ENCODE data around the gene SPTLC3. TPM values are rescaled to one million over a fixed set of nuclear protein-coding genes. Genes with fewer than 3 reads are reported as not detected.
A peak's percentile ranks its signal among the peaks of the same experiment; 100 is the strongest.

Gene SPTLC3
- total RNA-seq, 1 experiment from 2014 or later = 31.5 TPM

DNA sequence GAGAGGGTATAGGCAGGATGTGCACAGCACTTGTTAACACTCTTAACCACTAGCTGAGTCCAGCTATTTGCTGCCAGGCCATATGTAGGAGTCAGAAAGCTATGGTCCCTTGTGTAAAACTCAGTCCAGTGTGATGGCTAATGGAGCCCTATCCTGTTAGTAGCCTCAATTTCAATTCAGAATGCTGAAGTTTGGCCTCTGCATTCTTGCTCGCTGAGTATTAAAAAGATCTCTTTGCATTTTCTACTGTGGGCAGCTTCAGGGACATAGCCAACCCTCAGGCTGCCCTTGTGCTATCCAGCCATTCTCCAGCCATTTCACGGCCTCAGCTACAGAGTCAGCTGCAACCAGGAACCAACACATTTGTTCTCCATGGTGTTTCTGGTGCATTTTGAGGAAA lies 92.5 kb downstream of the SPTLC3 start:
- POLR2A ChIA-PET = no interaction called here
- H3K36me3 Mint-ChIP-seq (ENCODE audit: insufficient read depth, unreplicated experiment) = peaks cover 5% of the 10 kb centered on the region
- no TSS peak for BruUV-seq (replicated peaks)
- no peak overlapping the region for H3K4me3 Mint-ChIP-seq (ENCODE audit: unreplicated experiment)
- H3K4me1 Mint-ChIP-seq (ENCODE audit: low read depth, unreplicated experiment) = peaks cover 56% of the 10 kb centered on the region
- intact Hi-C loops (cut with micrococcal nuclease; ENCODE audit: unreplicated experiment) = loop anchor here (5.0 kb wide), 1 partner anchor 34 kb away; no protein-coding TSS in a partner anchor
- TF ChIP-seq, protein P1, sequence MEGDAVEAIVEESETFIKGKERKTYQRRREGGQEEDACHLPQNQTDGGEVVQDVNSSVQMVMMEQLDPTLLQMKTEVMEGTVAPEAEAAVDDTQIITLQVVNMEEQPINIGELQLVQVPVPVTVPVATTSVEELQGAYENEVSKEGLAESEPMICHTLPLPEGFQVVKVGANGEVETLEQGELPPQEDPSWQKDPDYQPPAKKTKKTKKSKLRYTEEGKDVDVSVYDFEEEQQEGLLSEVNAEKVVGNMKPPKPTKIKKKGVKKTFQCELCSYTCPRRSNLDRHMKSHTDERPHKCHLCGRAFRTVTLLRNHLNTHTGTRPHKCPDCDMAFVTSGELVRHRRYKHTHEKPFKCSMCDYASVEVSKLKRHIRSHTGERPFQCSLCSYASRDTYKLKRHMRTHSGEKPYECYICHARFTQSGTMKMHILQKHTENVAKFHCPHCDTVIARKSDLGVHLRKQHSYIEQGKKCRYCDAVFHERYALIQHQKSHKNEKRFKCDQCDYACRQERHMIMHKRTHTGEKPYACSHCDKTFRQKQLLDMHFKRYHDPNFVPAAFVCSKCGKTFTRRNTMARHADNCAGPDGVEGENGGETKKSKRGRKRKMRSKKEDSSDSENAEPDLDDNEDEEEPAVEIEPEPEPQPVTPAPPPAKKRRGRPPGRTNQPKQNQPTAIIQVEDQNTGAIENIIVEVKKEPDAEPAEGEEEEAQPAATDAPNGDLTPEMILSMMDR (IDR thresholded peaks at IDR 0.05; ENCODE audit: insufficient read depth in 1 of 2, low read depth in 1 of 2, low read length in 1 of 2, severe bottlenecking in 1 of 2, unreplicated experiment in 1 of 2) = no peak
- H3K27ac Mint-ChIP-seq (ENCODE audit: unreplicated experiment) = peak overlapping the region; percentile 72
- no peaks in the 10 kb centered on the region for H3K27me3 ChIP-seq (replicated peaks; ENCODE audit: control insufficient read depth, insufficient read depth, low read length)
- no peaks in the 10 kb centered on the region for H3K9me3 ChIP-seq
- H3K27me3 Mint-ChIP-seq (ENCODE audit: insufficient read depth, unreplicated experiment) = no peaks in the 10 kb centered on the region
- H3K4me3 ChIP-seq (ENCODE audit: low read depth, low read length) = no peak overlapping the region
- peaks cover 91% of the 10 kb centered on the region for H3K4me1 ChIP-seq
- no peak for DNase-seq
- H3K9me3 Mint-ChIP-seq (ENCODE audit: unreplicated experiment) = no peaks in the 10 kb centered on the region
- CTCF ChIA-PET = interaction anchor here (1.1 to 1.2 kb wide), 2 partner anchors 91 to 176 kb away, joined by 4 read pairs; no protein-coding TSS in a partner anchor
- peaks cover 5% of the 10 kb centered on the region for H3K36me3 ChIP-seq (ENCODE audit: control insufficient read depth, insufficient read depth, low read length)

DNA sequence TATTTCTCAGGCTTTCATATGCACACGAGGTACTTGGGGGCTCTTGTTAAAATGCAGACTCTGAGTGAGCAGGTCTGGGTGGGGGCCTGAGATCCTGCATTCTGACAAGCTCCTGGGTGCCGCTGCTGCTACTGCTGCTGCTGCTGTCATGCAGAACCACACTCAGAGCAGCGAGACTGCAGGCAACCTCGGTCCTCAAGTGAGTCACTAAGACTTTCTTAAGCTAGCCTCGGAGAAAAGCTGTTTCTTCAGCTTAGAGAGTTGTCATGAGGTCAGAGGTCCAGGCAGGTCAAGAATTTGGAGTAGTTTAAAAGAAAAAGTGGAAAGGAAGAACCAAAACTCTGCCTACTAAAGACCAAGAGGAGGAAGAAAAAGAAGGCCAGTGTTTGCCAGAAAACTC lies 92.9 kb downstream of the SPTLC3 start:
- H3K4me3 Mint-ChIP-seq (ENCODE audit: unreplicated experiment) = no peak overlapping the region
- TF ChIP-seq, protein P1 (IDR thresholded peaks at IDR 0.05; ENCODE audit: insufficient read depth in 1 of 2, low read depth in 1 of 2, low read length in 1 of 2, severe bottlenecking in 1 of 2, unreplicated experiment in 1 of 2) = no peak
- H3K36me3 Mint-ChIP-seq (ENCODE audit: insufficient read depth, unreplicated experiment) = peaks cover 5% of the 10 kb centered on the region
- no peaks in the 10 kb centered on the region for H3K27me3 ChIP-seq (replicated peaks; ENCODE audit: control insufficient read depth, insufficient read depth, low read length)
- intact Hi-C loops (cut with micrococcal nuclease; ENCODE audit: unreplicated experiment) = loop anchor here (5.0 kb wide), 1 partner anchor 34 kb away; no protein-coding TSS in a partner anchor
- H3K4me1 Mint-ChIP-seq (ENCODE audit: low read depth, unreplicated experiment) = peaks cover 56% of the 10 kb centered on the region
- H3K9me3 ChIP-seq = no peaks in the 10 kb centered on the region
- H3K4me3 ChIP-seq (ENCODE audit: low read depth, low read length) = no peak overlapping the region
- no peaks in the 10 kb centered on the region for H3K9me3 Mint-ChIP-seq (ENCODE audit: unreplicated experiment)
- POLR2A ChIA-PET = no interaction called here
- no TSS peak for BruUV-seq (replicated peaks)
- peak overlapping the region; percentile 72 for H3K27ac Mint-ChIP-seq (ENCODE audit: unreplicated experiment)
- CTCF ChIA-PET = interaction anchor here (1.1 to 1.7 kb wide), 3 partner anchors 92 to 177 kb away, joined by 4 to 9 read pairs (median 4); no protein-coding TSS in a partner anchor
- no peak for DNase-seq
- H3K4me1 ChIP-seq = peaks cover 88% of the 10 kb centered on the region
- H3K36me3 ChIP-seq (ENCODE audit: control insufficient read depth, insufficient read depth, low read length) = peaks cover 5% of the 10 kb centered on the region; the same call in 1 of the 2 replicates
- H3K27me3 Mint-ChIP-seq (ENCODE audit: insufficient read depth, unreplicated experiment) = no peaks in the 10 kb centered on the region

DNA sequence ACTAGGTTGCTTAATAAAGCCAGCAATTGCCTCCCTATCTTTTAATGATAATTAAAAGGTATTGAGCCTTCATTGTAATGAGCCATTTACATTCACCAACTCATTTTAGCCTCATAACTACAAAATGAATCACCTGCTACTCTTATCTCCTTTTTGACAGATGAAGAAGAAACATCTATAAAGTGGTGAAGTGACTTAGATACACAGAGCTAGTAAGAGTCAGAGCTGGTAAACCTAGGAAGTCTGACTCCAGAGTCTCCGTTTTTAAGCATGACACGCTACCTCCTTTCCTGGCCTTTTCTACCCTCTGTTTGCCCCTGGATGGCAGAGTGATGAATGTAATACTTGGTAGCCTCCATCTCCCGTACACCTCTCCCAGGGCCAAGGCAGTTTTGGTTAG lies 93.5 kb downstream of the SPTLC3 start:
- no peak overlapping the region for H3K4me3 ChIP-seq (ENCODE audit: low read depth, low read length)
- ChIA-PET CTCF (interaction anchor here (1.0 to 1.7 kb wide), 4 partner anchors 12 to 177 kb away, joined by 4 to 9 read pairs (median 4); no protein-coding TSS in a partner anchor), POLR2A (no interaction called here)
- peaks cover 53% of the 10 kb centered on the region for H3K4me1 Mint-ChIP-seq (ENCODE audit: low read depth, unreplicated experiment)
- H3K36me3 Mint-ChIP-seq (ENCODE audit: insufficient read depth, unreplicated experiment) = peaks cover 5% of the 10 kb centered on the region
- H3K27me3 ChIP-seq (replicated peaks; ENCODE audit: control insufficient read depth, insufficient read depth, low read length) = no peaks in the 10 kb centered on the region
- no peaks in the 10 kb centered on the region for H3K9me3 Mint-ChIP-seq (ENCODE audit: unreplicated experiment)
- H3K9me3 ChIP-seq = no peaks in the 10 kb centered on the region
- TF ChIP-seq, protein P1 (IDR thresholded peaks at IDR 0.05; ENCODE audit: insufficient read depth in 1 of 2, low read depth in 1 of 2, low read length in 1 of 2, severe bottlenecking in 1 of 2, unreplicated experiment in 1 of 2) = no peak
- no peak for DNase-seq
- H3K4me3 Mint-ChIP-seq (ENCODE audit: unreplicated experiment) = peak overlapping the region; percentile 9
- peak overlapping the region; percentile 72 for H3K27ac Mint-ChIP-seq (ENCODE audit: unreplicated experiment)
- no peaks in the 10 kb centered on the region for H3K27me3 Mint-ChIP-seq (ENCODE audit: insufficient read depth, unreplicated experiment)
- peaks cover 83% of the 10 kb centered on the region for H3K4me1 ChIP-seq
- peaks cover 5% of the 10 kb centered on the region; the same call in 1 of the 2 replicates for H3K36me3 ChIP-seq (ENCODE audit: control insufficient read depth, insufficient read depth, low read length)
- intact Hi-C loops (cut with micrococcal nuclease; ENCODE audit: unreplicated experiment) = loop anchor here (5.0 kb wide), 1 partner anchor 35 kb away; no protein-coding TSS in a partner anchor
- BruUV-seq (replicated peaks) = no TSS peak
